Body of pancreas (tissue), 4 donors: Measurements from ENCODE around the gene NUP153. TPM values are rescaled to one million over a fixed set of nuclear protein-coding genes. Genes with fewer than 3 reads are reported as not detected.
"Not testable (repeated sequence)": the region's sequence is repeated elsewhere in the genome, so short reads cannot be mapped to it uniquely, and the experiment has no call there.

Source experiments
- ATAC-seq: fragments of 150-250 bp; one replicate; pipeline ENCODE4 v1.9.1; 2016
- DNase-seq, 4 donors: peaks; one replicate each; pipeline ENCODE4 v3.0.0-alpha.2; 2019
- H3K27ac ChIP-seq, 4 donors: fragments of 200-600 bp; sonication (generic); 1 replicate in 3 of 4; 2 replicates in 1 of 4; pipeline versions ENCODE4 v1.5.1 to v1.6.1; 2016 to 2019; ENCODE audit warnings: mild to moderate bottlenecking in 1 of 4, mixed read lengths in 1 of 4, moderate library complexity in 1 of 4
- H3K27me3 ChIP-seq, 2 donors: fragments of 200-600 bp; sonication (generic); one replicate each; pipeline ENCODE4 v1.6.0; 2016; ENCODE audit warnings: mild to moderate bottlenecking in 1 of 2
- H3K36me3 ChIP-seq, 2 donors: fragments of 200-600 bp; sonication (generic); replicated peaks in 1 of 2; 2 replicates each; pipeline ENCODE4 v1.5.1; 2016; ENCODE audit warnings: low read depth in 2 of 2; ENCODE audit not compliant: insufficient read depth in 1 of 2
- H3K4me1 ChIP-seq: fragments of 200-600 bp; sonication (generic); one replicate; pipeline ENCODE4 v1.6.0; 2016
- H3K4me3 ChIP-seq, 2 donors: fragments of 200-600 bp; sonication (generic); 1 replicate in 1 of 2; 2 replicates in 1 of 2; pipeline ENCODE4 v1.5.1; 2016 to 2019
- H3K9me3 ChIP-seq, 3 donors: fragments of 200-600 bp; sonication (generic); 1 replicate in 2 of 3; 2 replicates in 1 of 3; pipeline ENCODE4 v1.5.1; 2016
- POLR2A ChIP-seq, 3 donors: fragments of 450-650 bp; IDR thresholded peaks; one replicate each; pipeline ENCODE4 v1.6.1; 2016; ENCODE audit warnings: antibody characterized with exemption in 3 of 3, mild to moderate bottlenecking in 2 of 3
- WGBS, 2 donors: methylation state at CpG; one replicate each; pipeline ENCODE4 v1.1.5; 2017; 5-methylcytosine and 5-hydroxymethylcytosine counted together
- intact Hi-C: fragments of 100-400 bp; cut with DNase I; formaldehyde crosslinking; loops from one replicate; pipeline ENCODE4 v1.15.1; 2023
- total RNA-seq, 2 donors: library from RNA; depleted of rRNA; stranded (reverse); fragments of >200 nt; gene quantifications; one replicate each; pipeline ENCODE4 v1.1.0, GENCODE V29; 2016
- TF ChIP-seq, protein P1 (sequence below), 7 experiments: fragments of 450-650 bp in 4 of 7; fragments of 200-600 bp in 3 of 7; sonication (generic) in 3 of 7; IDR thresholded peaks; one replicate each; pipeline ENCODE4 v1.5.1; 2016 to 2019; ENCODE audit warnings: antibody characterized with exemption in 7 of 7

Gene NUP153
- total RNA-seq, 2 donors from 2014 or later = 15.8 to 20.8 TPM

DNA sequence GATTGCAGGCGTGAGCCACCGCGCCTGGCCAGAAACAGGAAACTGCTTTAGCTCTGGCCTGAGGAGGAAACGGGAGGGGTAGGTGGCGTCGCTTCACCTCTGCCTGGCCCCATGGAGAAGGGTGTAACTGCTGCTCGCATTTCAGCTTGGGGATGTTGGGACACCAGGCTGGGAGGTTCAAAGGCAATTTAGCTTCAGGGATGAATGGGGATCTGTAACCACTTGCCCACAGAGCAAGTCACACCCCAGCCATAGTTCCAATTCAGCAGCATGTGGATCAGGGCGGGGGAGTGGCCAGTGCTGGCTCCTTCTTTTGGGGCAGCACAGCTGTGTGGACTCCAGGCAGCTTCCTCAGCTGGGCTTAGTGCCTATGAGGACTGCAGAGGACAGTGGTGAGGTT is 34.8 kb upstream of the NUP153 start:
- Histone ChIP-seq H3K36me3 (no peaks in the 10 kb centered on the region), H3K27me3 (no peaks in the 10 kb centered on the region), H3K4me3 (no peak overlapping the region), H3K9me3 (peaks cover 0 to 15% (median 0%) of the 10 kb centered on the region in 3 donors), H3K27ac (no peak overlapping the region), H3K4me1 (no peaks in the 10 kb centered on the region)
- ATAC-seq (no peak), DNase-seq (no peak)
- intact Hi-C loops = no loop called here
- no peak for TF ChIP-seq POLR2A (IDR thresholded peaks at IDR 0.05)
- TF ChIP-seq, protein P1, sequence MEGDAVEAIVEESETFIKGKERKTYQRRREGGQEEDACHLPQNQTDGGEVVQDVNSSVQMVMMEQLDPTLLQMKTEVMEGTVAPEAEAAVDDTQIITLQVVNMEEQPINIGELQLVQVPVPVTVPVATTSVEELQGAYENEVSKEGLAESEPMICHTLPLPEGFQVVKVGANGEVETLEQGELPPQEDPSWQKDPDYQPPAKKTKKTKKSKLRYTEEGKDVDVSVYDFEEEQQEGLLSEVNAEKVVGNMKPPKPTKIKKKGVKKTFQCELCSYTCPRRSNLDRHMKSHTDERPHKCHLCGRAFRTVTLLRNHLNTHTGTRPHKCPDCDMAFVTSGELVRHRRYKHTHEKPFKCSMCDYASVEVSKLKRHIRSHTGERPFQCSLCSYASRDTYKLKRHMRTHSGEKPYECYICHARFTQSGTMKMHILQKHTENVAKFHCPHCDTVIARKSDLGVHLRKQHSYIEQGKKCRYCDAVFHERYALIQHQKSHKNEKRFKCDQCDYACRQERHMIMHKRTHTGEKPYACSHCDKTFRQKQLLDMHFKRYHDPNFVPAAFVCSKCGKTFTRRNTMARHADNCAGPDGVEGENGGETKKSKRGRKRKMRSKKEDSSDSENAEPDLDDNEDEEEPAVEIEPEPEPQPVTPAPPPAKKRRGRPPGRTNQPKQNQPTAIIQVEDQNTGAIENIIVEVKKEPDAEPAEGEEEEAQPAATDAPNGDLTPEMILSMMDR (IDR thresholded peaks at IDR 0.05) = no peak
- 54 to 80% methylated on average over 4 to 8 of the region's 8 CpGs for WGBS, 2 donors

DNA sequence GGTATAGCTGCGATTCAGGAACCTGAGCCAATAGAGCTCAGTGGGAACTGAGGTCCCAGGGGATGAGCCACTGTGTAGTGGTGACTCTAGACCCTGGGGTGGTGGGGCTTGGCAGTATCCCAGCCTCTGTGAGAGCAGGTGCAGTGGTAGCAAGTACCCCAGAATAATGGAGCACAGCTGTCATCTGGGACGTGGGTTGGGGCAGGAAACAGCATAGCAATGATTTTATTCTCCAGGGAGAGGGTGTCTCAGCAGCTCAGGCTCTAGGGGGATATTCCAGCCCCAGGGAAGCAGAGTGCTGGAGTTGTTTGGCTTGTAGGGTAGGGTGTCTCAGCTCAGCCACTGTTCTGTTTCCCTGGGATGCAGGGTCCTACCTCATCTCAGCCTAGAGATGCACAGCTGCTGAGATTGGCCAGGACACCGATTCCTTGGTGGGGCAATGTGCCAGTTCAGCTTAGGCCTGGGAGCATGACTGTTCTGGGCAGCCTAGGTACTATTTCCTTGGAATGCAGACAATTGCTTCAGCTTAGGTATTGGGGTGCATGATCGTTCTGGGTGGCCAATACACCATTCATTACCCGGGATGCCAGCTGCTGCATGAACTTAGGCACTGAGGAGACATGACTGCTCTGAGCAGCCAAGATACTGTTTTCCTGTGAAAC is 34.0 kb upstream of the NUP153 start:
- intact Hi-C loops = no loop called here
- Histone ChIP-seq H3K4me1 (no peaks in the 10 kb centered on the region), H3K9me3 (peaks cover 0 to 15% (median 0%) of the 10 kb centered on the region in 3 donors), H3K4me3 (no peak overlapping the region), H3K27me3 (no peaks in the 10 kb centered on the region), H3K27ac (no peak overlapping the region), H3K36me3 (no peaks in the 10 kb centered on the region)
- no peak for ATAC-seq
- WGBS, 2 donors = 25 to 63% methylated on average over 2 to 5 of the region's 5 CpGs
- no peak for DNase-seq
- no peak for TF ChIP-seq POLR2A (IDR thresholded peaks at IDR 0.05)
- TF ChIP-seq, protein P1 (IDR thresholded peaks at IDR 0.05) = no peak

DNA sequence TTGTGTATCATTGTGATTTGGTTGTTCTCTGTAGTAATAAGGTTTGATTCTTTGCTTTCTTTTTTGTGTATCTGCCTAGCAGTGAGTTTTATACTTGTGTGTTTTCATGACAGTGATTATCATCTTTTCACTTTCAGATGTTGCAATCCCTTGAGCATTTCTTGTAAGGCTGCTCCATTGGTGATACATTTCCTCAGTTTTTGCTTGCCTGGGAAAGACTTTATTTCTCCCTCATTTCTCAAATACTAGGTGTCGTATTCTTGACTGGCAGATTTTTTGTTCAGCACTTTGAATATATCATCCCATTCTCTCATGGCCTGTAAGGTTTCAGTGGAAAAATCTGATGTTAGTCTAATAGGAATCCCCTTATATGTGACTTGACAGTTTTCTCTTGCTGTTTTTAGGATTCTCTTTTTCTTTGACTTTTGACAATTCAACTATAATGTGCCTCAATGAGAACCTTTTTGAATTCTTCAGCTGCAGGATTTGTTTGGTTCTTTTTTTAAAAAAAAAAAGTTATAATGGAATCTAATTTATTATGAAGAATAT is 31.1 kb upstream of the NUP153 start:
- TF ChIP-seq, protein P1 (IDR thresholded peaks at IDR 0.05) = no peak
- no peak for TF ChIP-seq POLR2A (IDR thresholded peaks at IDR 0.05)
- no peaks in the 10 kb centered on the region for H3K36me3 ChIP-seq
- no peak overlapping the region for H3K27ac ChIP-seq
- no peak for ATAC-seq
- intact Hi-C loops = no loop called here
- no peak overlapping the region for H3K4me3 ChIP-seq
- H3K9me3 ChIP-seq = peaks cover 0 to 15% (median 0%) of the 10 kb centered on the region in 3 donors
- no peak for DNase-seq
- no peaks in the 10 kb centered on the region for H3K4me1 ChIP-seq
- 74 to 95% methylated on average over 1 of the region's 1 CpG for WGBS, 2 donors
- no peaks in the 10 kb centered on the region for H3K27me3 ChIP-seq

DNA sequence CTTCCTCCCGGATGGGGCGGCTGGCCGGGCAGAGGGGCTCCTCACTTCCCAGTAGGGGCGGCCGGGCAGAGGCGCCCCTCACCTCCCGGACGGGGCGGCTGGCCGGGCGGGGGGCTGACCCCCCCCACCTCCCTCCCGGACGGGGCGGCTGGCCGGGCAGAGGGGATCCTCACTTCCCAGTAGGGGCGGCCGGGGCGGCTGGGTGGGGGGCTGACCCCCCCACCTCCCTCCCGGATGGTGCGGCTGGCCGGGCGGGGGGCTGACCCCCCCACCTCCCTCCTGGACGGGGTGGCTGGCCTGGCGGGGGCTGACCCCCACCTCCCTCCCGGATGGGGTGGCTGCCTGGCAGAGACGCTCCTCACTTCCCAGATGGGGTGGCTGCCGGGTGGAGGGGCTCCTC is 28.6 kb upstream of the NUP153 start:
- WGBS, 2 donors = 93% methylated on average over 6 of the region's 27 CpGs; no CpG with 5 or more reads in 1 of the 2 donors

DNA sequence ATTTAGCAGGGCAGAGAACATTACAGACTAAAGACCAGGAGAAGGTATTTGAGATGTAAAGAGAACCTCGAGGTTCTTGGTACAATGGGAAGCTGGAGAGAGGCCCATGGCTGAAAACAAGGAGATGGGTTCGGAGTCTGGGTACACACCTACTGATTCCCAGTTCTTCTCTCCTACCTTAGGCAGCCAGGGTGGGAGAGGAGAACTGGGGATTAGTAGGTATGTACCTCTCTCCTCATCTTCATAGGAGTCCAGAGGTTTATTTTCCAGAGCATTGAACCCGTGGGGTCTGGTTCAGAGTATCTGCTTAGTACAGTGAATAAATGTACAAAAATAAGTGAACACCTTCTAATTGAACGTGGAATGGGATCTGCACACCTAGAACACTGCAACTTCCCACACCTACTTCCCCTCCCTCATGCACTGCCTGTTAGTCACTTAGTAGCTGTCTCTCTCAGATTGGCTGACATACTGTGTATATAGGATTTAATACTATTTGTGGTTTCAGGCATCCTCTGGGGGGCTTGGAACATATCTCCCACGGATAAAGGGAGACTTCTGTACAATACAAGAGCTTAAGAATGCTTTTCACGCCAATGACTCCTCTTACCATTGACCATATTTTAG is 23.5 kb upstream of the NUP153 start:
- TF ChIP-seq POLR2A (IDR thresholded peaks at IDR 0.05) = no peak
- TF ChIP-seq, protein P1 (IDR thresholded peaks at IDR 0.05) = no peak
- intact Hi-C loops = no loop called here
- H3K36me3 ChIP-seq = no peaks in the 10 kb centered on the region
- H3K27ac ChIP-seq = no peak overlapping the region
- no peaks in the 10 kb centered on the region for H3K9me3 ChIP-seq
- H3K4me1 ChIP-seq = no peaks in the 10 kb centered on the region
- H3K4me3 ChIP-seq = no peak overlapping the region
- no peaks in the 10 kb centered on the region for H3K27me3 ChIP-seq
- WGBS, 2 donors = 57 to 65% methylated on average over 6 of the region's 6 CpGs
- DNase-seq (no peak), ATAC-seq (no peak)

More for the DNA sequence above, 28.6 kb upstream of the NUP153 start:
- H3K27ac ChIP-seq, ATAC-seq, intact Hi-C loops, H3K36me3 ChIP-seq, H3K4me3 ChIP-seq, DNase-seq, H3K4me1 ChIP-seq, H3K27me3 ChIP-seq: not testable (repeated sequence)
- peaks cover 0 to 15% (median 0%) of the 10 kb centered on the region in 3 donors for H3K9me3 ChIP-seq
